GM21619 (cell line): ENCODE measurements around the gene FASLG.
"Not testable (repeated sequence)": the region's sequence is repeated elsewhere in the genome, so short reads cannot be mapped to it uniquely, and the experiment has no call there.

Source experiments
- ATAC-seq: cut with Tn5 transposase; IDR thresholded peaks from one replicate; pipeline ENCODE4 v1.9.1; 2021; ENCODE audit not compliant: unreplicated experiment

Gene FASLG

GRCh38 chr1:172658871-172659453 lies at the start of gene FASLG:
FASLG (plus strand) TSS chr1:172659103; CDS start chr1:172659202, 99 bp downstream.
- ATAC-seq = no peak

GRCh38 chr1:172609528-172609927 lies 49.4 kb upstream of the FASLG start:
- ATAC-seq = no peak

- ATAC-seq = no peak
Observed at GRCh38 chr1:172612478-172612877, 46.4 kb upstream of the FASLG start.

- ATAC-seq = no peak
Observed at GRCh38 chr1:172613294-172613693, 45.6 kb upstream of the FASLG start.

GRCh38 chr1:172616195-172616594 lies 42.7 kb upstream of the FASLG start:
- ATAC-seq = no peak

GRCh38 chr1:172616636-172617035 lies 42.3 kb upstream of the FASLG start:
- ATAC-seq = no peak

GRCh38 chr1:172620603-172621002 lies 38.3 kb upstream of the FASLG start:
- ATAC-seq = not testable (repeated sequence)

GRCh38 chr1:172622541-172622940 lies 36.4 kb upstream of the FASLG start:
- ATAC-seq = no peak

GRCh38 chr1:172623748-172624147 lies 35.2 kb upstream of the FASLG start:
- no peak for ATAC-seq

- ATAC-seq = no peak
Observed at GRCh38 chr1:172626845-172627244, 32.1 kb upstream of the FASLG start.

- no peak for ATAC-seq
Observed at GRCh38 chr1:172627702-172628101, 31.2 kb upstream of the FASLG start.

- no peak for ATAC-seq
Observed at GRCh38 chr1:172628401-172628800, 30.5 kb upstream of the FASLG start.

GRCh38 chr1:172629170-172629569 lies 29.7 kb upstream of the FASLG start:
- no peak for ATAC-seq

- ATAC-seq = no peak
Observed at GRCh38 chr1:172629638-172630037, 29.3 kb upstream of the FASLG start.

GRCh38 chr1:172630056-172630818 lies 28.7 kb upstream of the FASLG start:
- ATAC-seq = no peak

- no peak for ATAC-seq
Observed at GRCh38 chr1:172630868-172631267, 28.0 kb upstream of the FASLG start.

- no peak for ATAC-seq
Observed at GRCh38 chr1:172637522-172637921, 21.4 kb upstream of the FASLG start.

- no peak for ATAC-seq
Observed at GRCh38 chr1:172638249-172638648, 20.7 kb upstream of the FASLG start.

GRCh38 chr1:172638885-172639831 lies 19.7 kb upstream of the FASLG start:
- peak; percentile 68 for ATAC-seq

GRCh38 chr1:172640111-172640510 lies 18.8 kb upstream of the FASLG start:
- no peak for ATAC-seq

- no peak for ATAC-seq
Observed at GRCh38 chr1:172641492-172641891, 17.4 kb upstream of the FASLG start.

GRCh38 chr1:172642970-172643369 lies 15.9 kb upstream of the FASLG start:
- no peak for ATAC-seq
